Transverse colon (tissue), 4 donors: ENCODE measurements around the gene COQ3.

Experiments
- EP300 ChIP-seq: sonication (generic); formaldehyde crosslinking; IDR thresholded peaks from one replicate; pipeline ENCODE4 v1.6.1; 2017; ENCODE audit warnings: antibody characterized with exemption, low read depth
- POLR2A ChIP-seq: fragments of 450-650 bp; IDR thresholded peaks from one replicate; pipeline ENCODE4 v1.6.1; 2016; ENCODE audit warnings: antibody characterized with exemption, mild to moderate bottlenecking, moderate library complexity
- POLR2AphosphoS5 ChIP-seq, 3 donors: sonication (generic); formaldehyde crosslinking; IDR thresholded peaks; one replicate each; pipeline ENCODE4 v1.6.1; 2016; ENCODE audit warnings: antibody characterized with exemption in 3 of 3
- TF ChIP-seq, protein P1 (sequence below), 5 experiments: fragments of 200-600 bp in 3 of 5; fragments of 450-650 bp in 2 of 5; sonication (generic) in 3 of 5; IDR thresholded peaks; 1 replicate in 2 of 5; 2 replicates in 3 of 5; pipeline ENCODE4 v1.5.1; 2016 to 2017; ENCODE audit warnings: antibody characterized with exemption in 5 of 5, inconsistent platforms in 3 of 5, mild to moderate bottlenecking in 2 of 5, moderate library complexity in 1 of 5

- TF ChIP-seq, protein P1, sequence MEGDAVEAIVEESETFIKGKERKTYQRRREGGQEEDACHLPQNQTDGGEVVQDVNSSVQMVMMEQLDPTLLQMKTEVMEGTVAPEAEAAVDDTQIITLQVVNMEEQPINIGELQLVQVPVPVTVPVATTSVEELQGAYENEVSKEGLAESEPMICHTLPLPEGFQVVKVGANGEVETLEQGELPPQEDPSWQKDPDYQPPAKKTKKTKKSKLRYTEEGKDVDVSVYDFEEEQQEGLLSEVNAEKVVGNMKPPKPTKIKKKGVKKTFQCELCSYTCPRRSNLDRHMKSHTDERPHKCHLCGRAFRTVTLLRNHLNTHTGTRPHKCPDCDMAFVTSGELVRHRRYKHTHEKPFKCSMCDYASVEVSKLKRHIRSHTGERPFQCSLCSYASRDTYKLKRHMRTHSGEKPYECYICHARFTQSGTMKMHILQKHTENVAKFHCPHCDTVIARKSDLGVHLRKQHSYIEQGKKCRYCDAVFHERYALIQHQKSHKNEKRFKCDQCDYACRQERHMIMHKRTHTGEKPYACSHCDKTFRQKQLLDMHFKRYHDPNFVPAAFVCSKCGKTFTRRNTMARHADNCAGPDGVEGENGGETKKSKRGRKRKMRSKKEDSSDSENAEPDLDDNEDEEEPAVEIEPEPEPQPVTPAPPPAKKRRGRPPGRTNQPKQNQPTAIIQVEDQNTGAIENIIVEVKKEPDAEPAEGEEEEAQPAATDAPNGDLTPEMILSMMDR (IDR thresholded peaks at IDR 0.05): no peak
- no peak for TF ChIP-seq POLR2A
- no peak for TF ChIP-seq POLR2AphosphoS5 (IDR thresholded peaks at IDR 0.05)
- no peak for TF ChIP-seq EP300
Measured at GRCh38 chr6:99409672-99410071, 15.7 kb upstream of the COQ3 start.
